ENCODE results near the gene NAT10.

GRCh38 chr11:34167961-34168360, 62.5 kb downstream of the NAT10 start:
- no peak for TF ChIP-seq CTCF (conservative IDR thresholded peaks at IDR 0.05; ENCODE audit: low read depth in 2 of 2)
- TF ChIP-seq EZH2 (IDR thresholded peaks at IDR 0.05; ENCODE audit: low read depth, unreplicated experiment), result no peak
- no peak for TF ChIP-seq POLR2AphosphoS5 (IDR thresholded peaks at IDR 0.05; ENCODE audit: low read depth)
- TF ChIP-seq EZH2phosphoT487 (IDR thresholded peaks at IDR 0.05; ENCODE audit: unreplicated experiment), result no peak
- no peak for TF ChIP-seq CREB1 (CRISPR knock-in tag; IDR thresholded peaks at IDR 0.05; ENCODE audit: low read depth)
- no peak for TF ChIP-seq JUNB (IDR thresholded peaks at IDR 0.05; ENCODE audit: unreplicated experiment)
- no peak for TF ChIP-seq REST (IDR thresholded peaks at IDR 0.05; ENCODE audit: unreplicated experiment)
- no peak for TF ChIP-seq NANOG (IDR thresholded peaks at IDR 0.05; ENCODE audit: borderline replicate concordance)
- TF ChIP-seq ETS1 (IDR thresholded peaks at IDR 0.05), result no peak
- no peak for TF ChIP-seq ZNF331 (CRISPR knock-in tag; IDR thresholded peaks at IDR 0.05; ENCODE audit: low read depth)
